GM18867 (cell line): ENCODE results near the gene PDCD5.

ENCODE experiments used
- ATAC-seq: cut with Tn5 transposase; IDR thresholded peaks from one replicate; pipeline ENCODE4 v1.9.1; 2021; ENCODE audit warnings: mild to moderate bottlenecking, moderate library complexity; ENCODE audit not compliant: unreplicated experiment

PDCD5 gene

DNA sequence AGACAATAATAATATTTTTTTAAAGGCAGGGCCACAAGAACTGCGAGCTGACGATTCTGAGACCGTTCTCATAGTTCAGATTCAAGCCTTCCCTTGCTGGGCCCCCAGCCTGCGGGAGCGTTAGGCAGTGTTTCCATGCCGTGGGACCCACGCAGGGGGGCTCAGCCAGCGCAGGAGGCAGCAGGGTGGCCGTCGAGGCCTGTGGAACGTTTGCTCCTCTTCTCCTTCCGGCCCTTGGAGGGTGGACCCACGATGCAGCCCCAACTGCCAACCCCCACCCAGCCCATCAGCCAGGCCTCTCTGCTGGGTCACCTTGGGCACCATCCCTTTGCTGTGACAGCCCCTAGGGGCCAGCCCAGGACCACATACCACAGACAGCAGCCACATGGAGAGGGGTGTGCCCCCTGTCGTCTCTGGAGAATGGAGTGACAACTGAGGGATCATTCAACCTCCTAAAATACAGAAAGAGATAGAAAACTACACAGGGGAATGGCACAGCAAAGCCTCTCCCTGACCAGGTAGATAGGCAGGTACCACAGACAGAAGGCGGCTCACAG, 46.8 kb downstream of the PDCD5 start:
- no peak for ATAC-seq

DNA sequence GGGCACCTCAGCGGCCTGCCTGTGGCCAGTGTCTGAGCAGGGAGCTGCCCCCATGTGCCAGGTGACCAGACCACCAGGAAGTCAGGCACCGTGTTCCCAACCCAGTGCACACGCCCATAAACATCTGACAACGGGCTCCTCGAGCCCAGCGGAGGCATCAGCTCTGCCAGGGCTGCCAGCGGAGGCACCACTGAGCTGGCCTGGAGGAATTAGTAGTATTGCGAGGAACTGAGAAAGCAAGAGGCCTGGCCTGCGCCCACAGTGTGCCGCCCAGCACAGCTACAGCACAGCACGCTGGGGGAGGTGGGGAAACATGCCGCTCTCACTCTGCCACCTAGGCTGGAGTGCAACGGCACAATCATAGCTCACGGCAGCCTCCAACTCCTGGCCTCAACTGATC, 49.3 kb downstream of the PDCD5 start:
- no peak for ATAC-seq

GRCh38 chr19:32631381-32631780, 50.4 kb downstream of the PDCD5 start:
- ATAC-seq = no peak
